Globus pallidus (tissue), 1 donor: ENCODE measurements around the gene RGS2.

Experiments
- DNase-seq: peaks from one replicate; pipeline ENCODE4 v3.0.0-alpha.2; 2015; ENCODE audit warnings: low spot score

Gene RGS2, protein sequence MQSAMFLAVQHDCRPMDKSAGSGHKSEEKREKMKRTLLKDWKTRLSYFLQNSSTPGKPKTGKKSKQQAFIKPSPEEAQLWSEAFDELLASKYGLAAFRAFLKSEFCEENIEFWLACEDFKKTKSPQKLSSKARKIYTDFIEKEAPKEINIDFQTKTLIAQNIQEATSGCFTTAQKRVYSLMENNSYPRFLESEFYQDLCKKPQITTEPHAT

DNA sequence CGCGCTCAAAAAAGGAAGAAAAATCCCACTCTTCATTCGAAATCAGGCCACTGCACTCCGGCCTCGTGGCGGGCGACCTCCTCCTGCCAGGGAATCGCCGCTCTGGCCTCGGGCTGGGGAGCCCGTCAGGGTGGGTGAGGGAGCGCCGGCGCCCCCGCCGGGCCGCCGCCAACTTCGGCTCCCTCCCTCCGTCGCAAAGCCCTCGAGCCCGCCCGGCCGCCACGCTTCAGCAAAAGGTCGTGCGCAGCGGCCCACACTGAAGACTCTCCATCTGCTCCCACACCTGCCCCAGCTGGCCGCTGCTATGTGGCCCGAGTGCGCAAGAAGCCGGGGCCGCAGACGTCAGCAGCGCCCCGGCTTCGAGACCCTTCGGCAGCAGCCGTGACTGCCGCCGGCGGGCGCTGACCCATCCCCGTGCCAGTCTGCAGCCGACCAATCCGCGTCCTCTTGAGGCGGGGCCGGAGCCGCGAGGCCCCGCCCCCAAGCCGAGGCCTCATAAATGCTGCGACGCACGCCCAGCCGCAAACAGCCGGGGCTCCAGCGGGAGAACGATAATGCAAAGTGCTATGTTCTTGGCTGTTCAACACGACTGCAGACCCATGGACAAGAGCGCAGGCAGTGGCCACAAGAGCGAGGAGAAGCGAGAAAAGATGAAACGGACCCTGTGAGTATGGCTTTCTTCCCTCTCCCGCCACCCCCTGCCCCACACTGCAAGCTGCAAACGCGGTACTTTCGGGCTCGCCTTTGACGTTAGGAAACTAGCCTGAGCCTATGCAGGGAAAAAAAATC lies at the start of gene RGS2:
Gene RGS2, plus strand, starts transcription at position 522 of the 789 bp plus-strand sequence. Its CDS starts 33 bp downstream, at position 555.
- DNase-seq: peak; percentile 97

DNA sequence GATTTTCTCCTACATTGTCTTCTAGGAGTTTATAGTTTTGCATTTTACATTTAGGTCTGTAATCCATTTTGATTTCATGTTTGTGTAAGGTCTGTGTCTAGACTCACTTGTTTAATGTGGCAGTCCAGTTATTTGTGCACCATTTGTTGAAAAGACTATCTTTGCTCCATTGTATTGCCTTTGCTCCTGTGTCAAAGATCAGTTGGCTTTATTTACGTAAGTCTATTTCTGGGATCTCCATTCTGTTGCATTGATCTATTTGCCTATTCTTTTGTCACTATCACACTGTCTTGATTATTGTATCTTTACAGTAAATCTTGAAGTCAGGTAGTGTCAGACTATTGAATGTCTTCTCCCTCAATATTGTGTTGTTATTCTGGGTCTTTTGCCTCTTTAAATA lies 49.7 kb upstream of the RGS2 start:
- no peak for DNase-seq

DNA sequence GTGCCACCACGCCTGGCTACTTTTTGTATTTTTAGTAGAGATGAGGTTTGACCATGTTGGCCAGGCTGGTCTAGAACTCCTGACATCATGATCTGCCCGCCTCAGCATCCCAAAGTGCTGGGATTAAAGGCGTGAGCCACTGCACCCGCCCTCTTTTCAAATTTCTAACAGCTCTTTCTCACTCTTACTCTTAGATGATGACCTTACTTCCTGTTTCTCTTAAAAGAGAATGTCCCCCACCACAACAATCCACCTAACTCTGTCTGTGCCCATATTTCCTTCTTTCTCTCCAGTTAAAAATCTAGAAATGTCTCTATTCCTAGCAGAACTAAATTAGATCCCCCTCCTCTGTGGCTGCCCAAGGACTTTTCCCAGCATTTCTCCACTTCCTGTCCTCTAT lies 46.6 kb upstream of the RGS2 start:
- no peak for DNase-seq

DNA sequence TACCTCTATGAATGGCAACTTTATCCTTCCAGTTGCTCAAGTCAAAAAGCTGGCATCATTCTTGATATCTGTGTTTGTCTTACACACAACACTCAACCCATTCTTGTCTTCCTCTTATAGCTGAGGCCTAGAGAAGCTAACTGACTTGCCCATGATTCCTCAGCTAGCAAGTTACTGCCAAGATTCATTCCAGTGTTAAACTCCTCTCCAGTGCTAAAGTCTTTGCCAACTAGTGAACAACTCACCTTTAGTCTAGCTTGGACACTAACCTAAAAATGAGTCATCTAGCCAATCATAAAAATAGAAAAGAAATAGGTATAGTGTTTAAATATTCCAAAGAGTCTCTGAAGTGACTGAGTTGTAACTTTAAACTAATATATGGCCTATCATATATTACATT lies 45.6 kb upstream of the RGS2 start:
- no peak for DNase-seq

DNA sequence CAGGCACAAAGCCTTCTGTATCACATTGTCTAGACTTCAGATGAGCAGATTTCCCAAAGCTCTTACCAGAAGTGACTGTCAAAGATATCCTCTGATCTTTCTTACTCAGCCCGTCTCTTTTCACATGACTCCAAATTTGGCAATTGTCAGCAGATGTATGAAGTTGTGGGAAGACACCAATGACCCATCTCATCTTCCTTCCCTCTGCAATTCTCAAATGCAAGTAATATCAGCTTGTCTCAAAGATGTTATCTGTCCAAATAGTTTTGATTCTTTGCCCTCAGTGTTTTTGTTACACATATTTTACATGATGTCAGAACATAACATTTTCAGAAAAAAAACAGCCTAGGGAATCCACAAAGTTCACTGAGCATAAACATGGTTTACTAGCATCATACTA lies 45.1 kb upstream of the RGS2 start:
- DNase-seq: no peak

DNA sequence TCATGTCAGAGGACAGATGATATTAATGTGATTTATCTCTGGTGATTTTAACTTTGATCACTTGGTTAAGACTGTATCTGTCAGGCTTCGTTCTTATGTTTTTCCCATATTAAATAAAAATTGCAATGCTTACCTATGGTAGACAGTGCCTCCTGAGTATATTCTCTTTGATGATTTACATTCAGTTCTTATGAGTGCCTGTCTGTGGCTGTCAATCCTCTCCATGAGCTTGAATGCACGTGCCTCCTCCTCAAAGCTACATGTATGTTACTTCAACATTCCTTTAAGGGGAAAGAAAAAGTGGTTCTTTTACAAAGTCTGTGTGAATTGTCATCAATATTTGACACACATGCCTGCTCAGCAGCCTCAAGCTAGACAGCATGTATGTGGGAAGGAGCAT lies 44.2 kb upstream of the RGS2 start:
- no peak for DNase-seq

DNA sequence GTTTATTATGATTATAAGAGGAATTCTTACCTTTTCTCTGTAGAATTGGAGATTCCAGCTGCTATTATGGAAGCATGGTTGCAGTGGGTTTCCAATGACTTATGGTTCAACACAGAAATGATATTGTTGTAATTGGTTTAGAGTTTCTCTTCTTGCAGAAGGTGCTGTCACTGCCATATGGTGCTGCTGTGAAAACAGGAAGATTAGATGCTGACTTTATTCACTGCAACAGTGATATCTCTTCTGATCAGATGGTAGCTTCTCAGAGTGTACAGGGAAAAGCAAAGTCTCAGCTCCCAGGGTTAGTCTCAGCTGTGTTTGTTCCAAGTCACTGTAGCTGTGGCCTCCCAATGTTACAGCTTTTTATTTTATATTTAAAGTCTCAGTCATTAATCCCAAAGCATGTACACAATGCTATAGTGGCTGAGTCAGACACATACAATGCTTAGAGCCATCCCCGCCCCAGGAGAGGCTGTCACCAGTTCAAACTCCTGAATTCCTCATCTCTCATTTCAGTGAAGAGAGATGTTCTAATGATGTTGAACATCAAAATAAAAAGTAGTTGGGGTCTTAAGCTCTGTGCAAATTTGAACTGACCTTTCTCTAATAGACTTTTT lies 42.7 kb upstream of the RGS2 start:
- DNase-seq: no peak

DNA sequence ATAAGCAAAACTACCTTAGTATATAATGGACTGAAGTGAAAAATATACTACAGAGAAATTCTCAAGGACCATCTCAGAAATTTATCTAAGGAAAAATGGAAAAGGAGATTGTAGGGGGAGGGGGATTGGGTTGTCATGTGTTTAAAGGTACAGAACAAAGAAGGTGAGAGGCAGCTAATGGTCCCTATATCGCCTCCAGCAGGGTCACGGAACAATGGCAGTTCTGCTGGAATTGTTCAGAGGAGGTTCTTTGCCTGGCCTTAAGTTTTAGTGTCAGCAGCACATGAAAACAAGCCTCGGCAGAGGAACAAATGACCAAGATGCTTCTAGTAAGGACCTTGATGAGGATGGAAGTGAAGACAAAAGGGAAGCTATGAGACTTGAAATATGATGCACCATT lies 42.0 kb upstream of the RGS2 start:
- DNase-seq: no peak

DNA sequence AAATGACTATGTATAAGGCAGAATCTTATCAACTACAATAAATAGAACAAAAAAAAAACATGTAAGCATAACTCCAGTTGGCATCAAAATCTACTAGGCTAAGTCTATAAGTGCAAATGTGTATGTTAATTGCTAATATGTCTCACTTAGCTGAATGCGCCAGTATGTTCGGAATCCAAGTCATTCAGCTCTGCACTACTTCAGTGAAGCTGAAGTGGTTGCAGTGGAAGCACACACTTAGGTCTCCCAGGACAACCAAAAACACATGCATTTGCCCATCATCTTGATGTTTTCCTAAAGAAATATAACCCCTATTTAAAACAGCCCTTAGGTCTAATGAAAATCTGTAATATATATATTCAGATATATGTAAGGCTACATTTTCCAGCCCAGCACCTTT lies 41.0 kb upstream of the RGS2 start:
- no peak for DNase-seq

DNA sequence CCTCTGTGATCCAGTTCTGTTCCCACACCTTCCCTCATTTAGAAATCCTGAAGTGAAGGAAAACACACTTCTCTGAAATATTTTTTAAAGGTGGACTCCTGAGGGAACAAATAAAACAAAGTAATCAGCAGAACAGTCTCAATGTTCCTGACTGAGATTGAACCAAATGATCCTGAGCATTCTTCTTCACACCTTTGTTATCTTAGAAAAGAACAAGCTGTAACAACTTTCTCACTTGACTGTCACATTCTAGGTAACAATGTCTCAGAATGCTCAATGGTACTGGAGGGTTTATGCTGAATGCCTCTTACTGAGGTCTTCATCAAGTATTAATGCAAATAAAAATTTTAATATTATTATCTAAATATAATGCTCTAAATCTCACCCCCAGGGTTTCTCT lies 40.4 kb upstream of the RGS2 start:
- DNase-seq: no peak

DNA sequence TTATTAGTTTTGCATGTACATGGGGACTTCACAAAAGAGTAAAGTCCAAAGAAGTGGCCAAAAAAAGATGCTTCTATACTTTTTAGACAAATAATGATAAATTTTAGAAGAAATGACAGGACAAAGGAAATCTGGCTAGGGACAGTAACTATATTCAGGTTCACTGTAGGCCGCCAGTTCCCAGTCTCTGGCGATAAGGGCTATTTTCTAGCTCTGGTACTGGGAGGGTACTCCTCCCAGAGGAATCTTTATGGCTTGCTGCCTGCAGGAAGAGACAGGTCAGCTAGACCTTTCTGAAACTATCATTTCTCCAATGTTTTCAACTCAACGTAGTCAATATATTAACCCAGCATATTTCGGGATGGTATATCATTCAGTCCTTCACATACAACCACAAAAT lies 37.5 kb upstream of the RGS2 start:
- DNase-seq: no peak

DNA sequence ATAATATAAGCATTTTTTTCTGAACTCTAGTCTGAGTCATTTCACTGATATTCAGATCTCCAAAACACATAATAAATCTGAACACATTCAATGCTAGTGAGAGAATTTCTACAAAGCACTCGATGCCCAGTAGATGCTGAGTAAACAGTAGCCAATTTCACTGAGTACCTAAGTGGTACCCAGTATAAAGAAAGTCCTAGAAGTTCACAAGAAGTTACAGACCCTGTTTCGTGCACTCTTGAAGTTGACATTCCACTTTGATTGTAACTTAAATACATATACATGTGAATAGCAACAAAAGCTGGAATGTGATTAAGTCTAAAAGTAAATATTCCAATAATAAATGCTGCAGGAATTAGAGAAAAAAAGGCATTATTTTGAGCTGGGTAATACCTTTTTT lies 33.2 kb upstream of the RGS2 start:
- no peak for DNase-seq

DNA sequence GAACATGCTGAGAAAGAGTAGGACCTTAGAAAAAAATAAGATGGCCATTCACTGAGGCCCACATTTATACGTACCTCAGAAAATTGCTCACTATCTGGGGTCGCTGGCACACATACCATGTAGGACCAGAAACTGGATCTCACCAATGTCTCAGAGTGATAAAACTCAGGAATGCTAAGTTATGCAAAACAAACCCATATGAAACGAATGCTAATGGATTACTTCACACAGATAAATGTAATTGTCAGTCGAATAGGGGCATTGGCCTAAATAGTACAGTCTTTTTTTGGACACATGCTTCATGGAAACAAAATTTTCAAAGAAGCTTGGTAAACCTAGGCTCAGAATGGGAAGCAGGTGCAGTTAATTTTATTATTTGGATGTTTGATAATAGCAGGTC lies 32.6 kb upstream of the RGS2 start:
- DNase-seq: no peak

DNA sequence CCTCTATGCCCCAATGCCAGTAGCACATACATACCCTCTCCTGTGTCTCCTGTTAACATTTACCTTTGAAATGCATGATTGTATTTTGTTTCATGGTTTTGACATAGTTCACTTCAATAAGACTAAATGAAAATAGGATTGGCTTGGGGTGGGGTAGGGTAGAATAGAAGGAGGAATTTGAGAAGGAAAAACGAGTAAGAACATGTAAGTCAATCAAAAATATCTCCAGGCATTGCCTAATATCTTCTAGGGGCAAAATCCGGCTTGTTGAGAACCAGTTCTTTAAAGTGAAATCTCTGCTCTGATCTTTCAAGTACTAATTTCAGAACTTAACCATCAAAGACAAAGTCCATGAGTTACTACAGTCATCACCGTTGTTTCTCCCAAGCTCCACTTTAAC lies 31.8 kb upstream of the RGS2 start:
- no peak for DNase-seq

DNA sequence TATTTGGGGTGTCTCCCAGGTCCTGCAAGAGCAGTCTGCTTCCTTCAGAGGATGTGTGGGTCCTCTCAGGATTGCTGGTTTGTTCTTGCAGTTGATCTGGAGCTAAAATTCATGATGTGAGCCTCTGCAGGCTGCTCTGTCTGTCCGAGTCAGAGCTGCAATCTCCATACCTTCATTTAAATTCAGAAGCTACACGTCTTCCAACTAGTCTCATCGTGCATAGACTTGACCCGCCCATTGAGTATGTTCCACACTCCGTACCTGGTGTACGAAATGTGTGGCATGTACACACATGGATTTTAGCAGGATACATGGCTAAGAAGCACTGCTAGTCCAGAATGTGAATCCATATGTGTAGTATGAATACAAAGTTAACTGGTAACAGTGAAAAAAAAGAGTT lies 25.0 kb upstream of the RGS2 start:
- DNase-seq: no peak

DNA sequence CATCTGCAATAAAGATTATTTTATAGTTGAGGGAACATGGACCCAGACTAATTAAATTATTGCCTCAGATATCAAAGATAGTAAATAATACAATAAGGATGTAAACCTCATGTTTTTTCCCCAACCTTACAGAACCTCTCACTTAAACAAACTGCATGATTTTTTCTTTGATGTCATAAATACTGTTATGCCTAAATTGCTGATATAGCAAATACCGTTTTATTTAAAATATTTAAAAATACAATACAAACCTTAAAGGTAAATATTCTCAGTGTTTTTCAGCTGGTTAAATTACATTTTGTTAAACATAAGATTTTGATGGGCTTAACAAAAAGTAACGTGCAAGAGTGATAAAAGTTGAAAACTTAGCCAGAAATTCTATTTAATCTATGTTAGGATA lies 24.4 kb upstream of the RGS2 start:
- no peak for DNase-seq

DNA sequence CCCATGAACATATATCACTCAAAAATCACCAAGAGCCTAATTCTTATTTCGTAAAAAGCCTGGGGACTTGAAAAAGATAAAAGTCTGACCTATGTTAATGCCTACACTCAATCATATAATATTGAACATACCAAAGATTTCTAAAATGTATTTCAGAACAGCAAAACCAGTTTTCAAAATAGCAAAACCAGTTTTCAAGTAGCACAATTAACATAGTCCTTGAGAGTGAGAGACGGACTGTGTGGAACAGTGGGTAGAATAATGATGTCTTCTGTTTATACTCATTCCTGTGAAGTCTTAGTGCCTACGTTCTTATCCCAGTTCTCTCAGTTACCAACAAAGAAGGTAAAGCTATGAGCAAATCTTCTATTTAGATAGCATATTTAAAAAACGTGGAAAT lies 22.3 kb upstream of the RGS2 start:
- DNase-seq: no peak

DNA sequence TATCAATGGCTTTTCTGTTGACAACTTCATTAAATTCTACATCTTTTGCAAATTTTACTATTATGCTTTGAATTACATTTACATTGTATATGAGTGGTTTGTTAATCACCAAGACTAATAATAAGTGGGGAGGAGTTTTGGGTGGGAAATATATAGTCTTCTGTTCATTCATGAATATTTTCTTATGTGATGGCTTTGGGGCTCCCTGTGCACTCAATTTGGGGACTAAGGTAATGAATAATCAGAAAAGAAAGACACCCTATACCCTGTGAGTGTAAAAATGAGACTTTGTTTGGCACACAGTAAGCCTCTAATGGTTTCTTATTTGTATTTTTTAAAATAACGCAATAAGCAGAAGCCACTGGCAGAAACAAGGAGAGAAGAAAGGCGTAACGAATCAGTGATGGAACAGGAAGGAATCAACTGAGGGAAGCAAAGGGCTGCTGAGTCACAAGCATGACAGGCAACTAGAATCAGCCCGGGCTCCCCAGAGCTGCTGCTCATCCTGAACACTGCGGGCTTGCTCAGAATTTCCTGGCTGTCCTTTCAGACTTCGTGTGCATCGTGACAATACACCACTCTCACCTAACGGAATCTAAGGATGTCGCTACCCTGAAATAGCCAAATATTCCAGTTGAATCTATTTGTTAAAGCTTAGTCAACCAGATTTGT lies 20.8 kb upstream of the RGS2 start:
- no peak for DNase-seq

DNA sequence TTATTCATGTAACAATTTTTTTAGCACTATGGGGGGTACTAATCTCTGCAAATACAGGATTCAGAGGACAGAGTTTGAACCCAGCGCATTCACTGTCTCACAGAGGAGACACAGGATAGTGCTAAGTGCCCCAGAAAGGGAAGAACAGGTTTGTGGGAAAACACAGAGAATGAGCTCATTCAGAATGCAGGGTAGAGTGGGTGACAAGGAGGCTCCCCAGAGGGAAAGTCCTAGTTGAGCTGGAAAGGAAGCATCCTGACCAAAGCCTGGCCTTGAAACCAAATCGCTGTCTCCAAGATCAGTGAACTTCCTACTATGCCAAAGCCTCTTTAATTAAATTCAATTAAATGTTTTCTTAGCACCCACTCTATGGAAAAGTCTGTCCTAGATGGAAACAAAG lies 19.0 kb upstream of the RGS2 start:
- DNase-seq: no peak

DNA sequence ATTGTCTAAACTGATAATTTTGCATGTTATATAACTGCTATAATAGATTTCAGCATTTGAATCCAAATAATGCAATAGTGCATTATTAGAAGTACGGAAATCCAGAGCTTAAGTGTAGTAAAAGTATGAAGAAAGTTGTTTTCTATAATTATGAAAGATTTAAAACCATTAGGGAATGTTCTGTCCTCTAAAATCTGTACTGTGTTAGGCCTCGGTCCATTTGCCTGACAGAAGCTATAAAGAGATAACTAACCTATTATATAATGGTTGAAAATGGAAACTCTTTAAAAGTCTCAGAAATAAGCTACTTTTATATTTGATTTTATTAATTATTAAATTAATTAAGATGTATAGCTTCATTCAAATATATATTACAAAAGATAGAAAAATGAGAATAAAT lies 16.2 kb upstream of the RGS2 start:
- DNase-seq: no peak

DNA sequence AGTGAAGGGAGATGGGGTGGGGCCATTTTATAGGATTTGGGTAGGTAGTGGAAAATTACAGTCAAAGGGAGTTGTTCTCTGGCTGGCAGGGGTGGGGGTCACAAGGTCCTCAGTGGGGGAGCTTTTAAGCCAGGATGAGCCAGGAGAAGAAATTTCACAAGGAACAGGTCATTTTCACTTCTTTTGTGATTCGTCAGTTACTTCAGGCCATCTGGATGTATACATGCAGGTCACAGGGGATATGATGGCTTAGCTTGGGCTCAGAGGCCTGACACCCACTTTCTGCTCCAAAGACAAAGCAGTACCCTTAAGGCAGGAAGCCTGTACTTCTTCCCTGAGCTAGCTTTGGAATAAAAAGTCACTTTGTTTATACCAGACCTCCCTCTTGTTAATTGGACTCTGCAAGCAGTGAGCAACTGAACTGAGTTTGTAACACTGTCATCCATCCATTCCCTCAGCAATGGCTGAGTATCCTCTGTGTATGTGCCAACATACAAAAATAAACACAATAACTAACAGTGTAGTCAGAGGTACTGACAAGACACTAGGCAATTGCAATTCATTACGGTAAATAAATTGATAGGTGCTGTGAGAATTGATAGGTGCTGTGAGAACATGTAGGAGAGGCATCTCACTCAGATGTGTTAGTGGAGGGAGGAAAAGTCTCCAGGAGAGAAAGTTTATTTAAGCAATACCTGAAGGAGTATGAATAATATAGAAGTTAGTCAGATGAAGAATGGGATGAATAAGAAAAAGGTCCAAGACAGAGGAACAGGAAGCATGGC lies 14.7 kb upstream of the RGS2 start:
- DNase-seq: no peak

DNA sequence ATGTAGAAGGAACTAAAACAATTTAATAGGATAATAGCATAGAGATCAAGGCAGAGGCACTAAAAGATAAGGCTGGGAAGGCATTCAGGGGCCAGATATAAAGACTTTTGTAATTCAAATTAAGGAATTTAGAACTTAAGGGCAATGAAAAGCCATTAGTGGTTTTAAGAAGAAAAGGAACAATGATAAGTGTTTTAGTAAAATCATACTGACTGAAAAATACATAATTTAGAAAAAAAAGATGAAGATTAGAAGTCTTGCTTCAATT lies 14.1 kb upstream of the RGS2 start:
- no peak for DNase-seq
